CD4-positive, alpha-beta T cell treated with Interleukin-2 at 100 ng/mL for 4 hours (primary cell): ENCODE data around the gene SLC33A1.
A peak's percentile ranks its signal among the peaks of the same experiment; 100 is the strongest.
"Not testable (repeated sequence)": the region's sequence is repeated elsewhere in the genome, so short reads cannot be mapped to it uniquely, and the experiment has no call there.

ENCODE experiments used
- DNase-seq: peaks from one replicate; pipeline ENCODE4 v3.0.0-alpha.2; 2020; ENCODE audit warnings: low spot score

SLC33A1 gene

GRCh38 chr3:155861476-155862183, 7.4 kb upstream of the SLC33A1 start:
- DNase-seq = no peak

GRCh38 chr3:155860424-155860823, 6.2 kb upstream of the SLC33A1 start:
- DNase-seq = not testable (repeated sequence)

- peak; percentile 23 for DNase-seq
Observed at GRCh38 chr3:155859859-155860258, 5.6 kb upstream of the SLC33A1 start.

GRCh38 chr3:155853214-155854140, 750 bp downstream of the SLC33A1 start:
- no peak for DNase-seq

GRCh38 chr3:155852341-155852740, 1.9 kb downstream of the SLC33A1 start:
- DNase-seq = no peak

GRCh38 chr3:155849404-155849803, 4.8 kb downstream of the SLC33A1 start:
- DNase-seq = not testable (repeated sequence)

GRCh38 chr3:155847993-155848392, 6.2 kb downstream of the SLC33A1 start:
- DNase-seq = no peak

GRCh38 chr3:155846119-155846518, 8.1 kb downstream of the SLC33A1 start:
- DNase-seq = no peak

- no peak for DNase-seq
Observed at GRCh38 chr3:155843569-155843968, 10.7 kb downstream of the SLC33A1 start.

GRCh38 chr3:155835341-155836071, 18.7 kb downstream of the SLC33A1 start:
- DNase-seq = no peak

- not testable (repeated sequence) for DNase-seq
Observed at GRCh38 chr3:155828490-155829098, 25.6 kb downstream of the SLC33A1 start.

GRCh38 chr3:155815030-155815545, 39.1 kb downstream of the SLC33A1 start:
- no peak for DNase-seq

- not testable (repeated sequence) for DNase-seq
Observed at GRCh38 chr3:155813224-155813623, 41.0 kb downstream of the SLC33A1 start.

GRCh38 chr3:155809181-155809580, 45.0 kb downstream of the SLC33A1 start:
- DNase-seq = no peak

- DNase-seq = no peak
Observed at GRCh38 chr3:155807823-155808222, 46.4 kb downstream of the SLC33A1 start.

GRCh38 chr3:155805802-155806618, 48.2 kb downstream of the SLC33A1 start, which contains the start of gene C3orf33:
TSS of gene C3orf33 (minus strand) at chr3:155806278. CDS start at chr3:155806252, 26 bp downstream.
- DNase-seq = peak; percentile 78

- DNase-seq = peak; percentile 38
Observed at GRCh38 chr3:155805204-155805801, 48.9 kb downstream of the SLC33A1 start.

GRCh38 chr3:155804323-155804722, 49.9 kb downstream of the SLC33A1 start:
- no peak for DNase-seq

GRCh38 chr3:155792532-155792931, 61.7 kb downstream of the SLC33A1 start:
- DNase-seq = no peak

GRCh38 chr3:155791190-155791589, 63.0 kb downstream of the SLC33A1 start:
- DNase-seq = no peak
